ENCODE data around the gene ACTG1. TPM values are rescaled to one million over a fixed set of nuclear protein-coding genes. Genes with fewer than 3 reads are reported as not detected.

Gene ACTG1
- total RNA-seq, 1 experiment from 2014 or later = 1,461 TPM

DNA sequence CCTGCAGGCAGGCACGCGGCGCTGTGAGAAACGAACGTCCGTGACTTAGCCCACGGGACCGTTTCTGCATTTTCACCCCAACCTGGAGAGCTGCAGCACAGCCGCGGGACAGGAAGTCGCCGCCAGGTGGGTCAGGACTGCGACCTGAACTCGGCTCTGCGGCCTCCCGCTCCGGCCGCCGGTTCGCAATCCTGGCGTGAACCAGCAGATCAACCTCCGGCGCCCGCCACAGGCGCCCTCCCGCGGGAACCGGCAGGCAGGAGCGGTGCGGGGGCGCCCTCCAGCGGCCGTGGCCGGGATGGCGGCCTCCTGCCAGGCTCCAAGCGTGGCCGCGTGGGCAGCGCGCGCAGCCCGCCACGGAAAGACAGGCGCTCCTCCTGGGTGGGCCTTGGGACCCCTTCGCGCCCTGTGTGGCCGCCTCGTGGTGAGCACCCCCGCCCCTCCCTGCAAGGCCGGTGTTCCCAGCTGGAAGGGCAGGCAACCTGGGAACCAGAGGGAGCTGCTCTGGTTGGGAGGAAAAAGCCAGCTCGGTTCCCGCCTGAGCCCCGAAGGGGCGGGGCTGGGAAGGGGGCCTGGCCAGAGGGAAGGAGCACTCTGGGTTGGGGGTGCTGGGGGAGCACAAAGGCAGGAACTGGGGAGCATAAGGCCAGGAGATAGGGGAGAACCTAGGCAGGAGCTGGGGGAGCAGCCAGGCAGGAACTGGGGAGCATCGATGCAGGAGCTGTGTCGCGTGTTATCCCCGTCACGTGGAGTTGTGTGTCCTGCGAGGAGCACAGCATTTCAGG is 28.2 kb downstream of the ACTG1 start:
- no peaks in the 10 kb centered on the region for H3K27me3 Mint-ChIP-seq (ENCODE audit: insufficient read depth, unreplicated experiment)
- peaks cover 6% of the 10 kb centered on the region for H3K36me3 Mint-ChIP-seq (ENCODE audit: insufficient read depth, unreplicated experiment)
- ChIA-PET CTCF (interaction anchor here (0.6 to 2.0 kb wide), 39 partner anchors 16 to 1743 kb away, joined by 3 to 29 read pairs (median 4); partner anchors contain the start of gene BAHCC1), POLR2A (interaction anchor here (0.6 to 1.4 kb wide), 16 partner anchors 25 to 262 kb away, joined by 3 to 8 read pairs (median 4); partner anchors contain the start of genes BAHCC1, CEP131, MRPL12 and SLC38A10)
- TF ChIP-seq, protein P1, sequence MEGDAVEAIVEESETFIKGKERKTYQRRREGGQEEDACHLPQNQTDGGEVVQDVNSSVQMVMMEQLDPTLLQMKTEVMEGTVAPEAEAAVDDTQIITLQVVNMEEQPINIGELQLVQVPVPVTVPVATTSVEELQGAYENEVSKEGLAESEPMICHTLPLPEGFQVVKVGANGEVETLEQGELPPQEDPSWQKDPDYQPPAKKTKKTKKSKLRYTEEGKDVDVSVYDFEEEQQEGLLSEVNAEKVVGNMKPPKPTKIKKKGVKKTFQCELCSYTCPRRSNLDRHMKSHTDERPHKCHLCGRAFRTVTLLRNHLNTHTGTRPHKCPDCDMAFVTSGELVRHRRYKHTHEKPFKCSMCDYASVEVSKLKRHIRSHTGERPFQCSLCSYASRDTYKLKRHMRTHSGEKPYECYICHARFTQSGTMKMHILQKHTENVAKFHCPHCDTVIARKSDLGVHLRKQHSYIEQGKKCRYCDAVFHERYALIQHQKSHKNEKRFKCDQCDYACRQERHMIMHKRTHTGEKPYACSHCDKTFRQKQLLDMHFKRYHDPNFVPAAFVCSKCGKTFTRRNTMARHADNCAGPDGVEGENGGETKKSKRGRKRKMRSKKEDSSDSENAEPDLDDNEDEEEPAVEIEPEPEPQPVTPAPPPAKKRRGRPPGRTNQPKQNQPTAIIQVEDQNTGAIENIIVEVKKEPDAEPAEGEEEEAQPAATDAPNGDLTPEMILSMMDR (IDR thresholded peaks at IDR 0.05; ENCODE audit: unreplicated experiment) = peak; percentile 98
- intact Hi-C loops (cut with micrococcal nuclease) = loop anchor here (1.0 to 2.0 kb wide), 3 partner anchors 90 to 231 kb away; partner anchors contain the start of gene BAHCC1
- H3K4me1 Mint-ChIP-seq (ENCODE audit: insufficient read depth, unreplicated experiment) = no peaks in the 10 kb centered on the region
- no peak overlapping the region for H3K27ac Mint-ChIP-seq (ENCODE audit: low read depth, unreplicated experiment)
- H3K4me3 Mint-ChIP-seq (ENCODE audit: unreplicated experiment) = no peak overlapping the region
- BruUV-seq (replicated peaks) = no TSS peak
- DNase-seq (ENCODE audit: unreplicated experiment) = peak; percentile 70
- no peaks in the 10 kb centered on the region for H3K9me3 Mint-ChIP-seq (ENCODE audit: unreplicated experiment)

DNA sequence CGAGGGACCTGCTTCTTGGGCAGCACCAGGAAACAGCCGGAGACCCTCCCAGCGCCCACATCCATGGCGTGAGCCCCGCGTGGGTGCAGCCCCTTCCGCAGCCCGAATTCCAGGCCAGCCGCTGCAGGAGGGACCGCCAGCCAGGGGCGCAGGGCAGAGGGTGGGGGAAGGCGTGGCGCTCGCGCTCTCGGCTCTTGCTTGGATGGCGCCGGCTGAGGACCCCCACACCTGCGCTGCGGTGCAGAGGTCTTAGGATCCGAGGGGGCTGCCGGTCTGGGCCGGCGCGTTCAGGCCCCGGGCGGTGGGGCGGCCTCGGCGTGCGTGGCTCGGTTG is 28.8 kb downstream of the ACTG1 start:
- Mint-ChIP-seq H3K27ac (ENCODE audit: low read depth, unreplicated experiment) (no peak overlapping the region), H3K9me3 (ENCODE audit: unreplicated experiment) (no peaks in the 10 kb centered on the region), H3K27me3 (ENCODE audit: insufficient read depth, unreplicated experiment) (no peaks in the 10 kb centered on the region), H3K4me3 (ENCODE audit: unreplicated experiment) (no peak overlapping the region), H3K36me3 (ENCODE audit: insufficient read depth, unreplicated experiment) (peaks cover 6% of the 10 kb centered on the region), H3K4me1 (ENCODE audit: insufficient read depth, unreplicated experiment) (no peaks in the 10 kb centered on the region)
- POLR2A ChIA-PET = interaction anchor here (0.6 to 0.8 kb wide), 3 partner anchors 77 to 343 kb away, joined by 3 to 4 read pairs (median 3); partner anchors contain the start of gene MRPL12
- intact Hi-C loops (cut with micrococcal nuclease) = loop anchor here (1.0 to 2.0 kb wide), 4 partner anchors 89 to 341 kb away; partner anchors contain the start of gene BAHCC1
- TF ChIP-seq, protein P1 (IDR thresholded peaks at IDR 0.05; ENCODE audit: unreplicated experiment) = no peak
- no TSS peak for BruUV-seq (replicated peaks)
- CTCF ChIA-PET = interaction anchor here (0.6 to 2.0 kb wide), 9 partner anchors 19 to 1742 kb away, joined by 3 to 29 read pairs (median 5); no protein-coding TSS in a partner anchor
- DNase-seq (ENCODE audit: unreplicated experiment) = no peak

DNA sequence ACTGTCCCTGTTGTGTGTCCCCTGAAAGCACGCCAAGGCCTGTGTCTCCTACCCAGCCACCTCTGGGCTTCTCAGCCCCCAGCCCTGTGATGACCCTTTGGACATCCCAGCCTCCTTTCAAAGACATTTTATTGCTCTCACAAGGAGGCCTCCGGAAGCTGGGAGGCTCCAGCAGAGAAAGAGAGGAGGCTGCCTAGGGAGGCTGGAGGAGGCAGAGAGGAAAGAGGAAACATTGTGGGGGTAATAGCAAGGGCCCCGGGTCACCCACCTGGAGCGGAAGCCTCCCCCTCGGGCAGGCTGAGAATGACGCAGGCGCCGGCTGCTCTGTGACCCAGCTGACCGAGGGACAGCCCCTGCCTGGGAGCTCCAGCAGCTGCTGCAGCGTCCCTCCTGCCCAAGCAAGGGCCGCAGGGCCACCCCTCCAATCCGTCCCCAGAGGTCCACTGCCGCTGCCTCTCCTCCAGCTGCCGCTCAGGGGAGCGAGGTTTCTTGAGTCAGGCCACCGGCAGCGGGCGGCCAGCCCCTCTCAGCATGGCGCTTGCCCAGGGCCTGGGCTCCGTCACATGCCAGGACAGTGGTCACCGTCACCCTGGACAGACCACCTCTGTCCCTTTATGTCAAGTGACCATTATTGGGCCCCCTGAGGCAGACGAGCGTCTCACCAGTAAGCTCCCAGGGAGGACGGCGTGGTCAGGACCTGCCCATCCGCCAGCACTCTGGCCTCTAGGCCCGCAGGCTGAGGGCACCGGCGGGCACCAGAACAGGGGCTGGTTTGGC is 29.3 kb downstream of the ACTG1 start:
- Mint-ChIP-seq H3K27ac (ENCODE audit: low read depth, unreplicated experiment) (no peak overlapping the region), H3K27me3 (ENCODE audit: insufficient read depth, unreplicated experiment) (no peaks in the 10 kb centered on the region)
- BruUV-seq (replicated peaks) = no TSS peak

More for the DNA sequence above, 29.3 kb downstream of the ACTG1 start:
- ChIA-PET POLR2A (interaction anchor here (0.6 to 0.8 kb wide), 3 partner anchors 76 to 342 kb away, joined by 3 to 4 read pairs (median 3); partner anchors contain the start of gene MRPL12), CTCF (interaction anchor here (0.6 to 2.0 kb wide), 8 partner anchors 86 to 495 kb away, joined by 3 to 29 read pairs (median 4); no protein-coding TSS in a partner anchor)
- DNase-seq (ENCODE audit: unreplicated experiment) = no peak
- Mint-ChIP-seq H3K9me3 (ENCODE audit: unreplicated experiment) (no peaks in the 10 kb centered on the region), H3K36me3 (ENCODE audit: insufficient read depth, unreplicated experiment) (peaks cover 6% of the 10 kb centered on the region), H3K4me1 (ENCODE audit: insufficient read depth, unreplicated experiment) (no peaks in the 10 kb centered on the region), H3K4me3 (ENCODE audit: unreplicated experiment) (no peak overlapping the region)
- TF ChIP-seq, protein P1 (IDR thresholded peaks at IDR 0.05; ENCODE audit: unreplicated experiment) = no peak
- intact Hi-C loops (cut with micrococcal nuclease) = loop anchor here (2.0 kb wide), 1 partner anchor 340 kb away; no protein-coding TSS in a partner anchor
